Naive thymus-derived CD4-positive, alpha-beta T cell (primary cell): ENCODE results near the gene BRI3BP. TPM values are rescaled to one million over a fixed set of nuclear protein-coding genes. Genes with fewer than 3 reads are reported as not detected.

Source experiments
- ATAC-seq: fragments of 150-1000 bp; cut with Tn5 transposase; 2 replicates; pipeline ENCODE4 v1.10.0; 2021; ENCODE audit warnings: mild to moderate bottlenecking, moderate library complexity
- CTCF ChIA-PET: fragments of 350-600 bp; sonication (Branson Sonifier 250); formaldehyde crosslinking; loops from one replicate; lab custom pipeline; 2021; ENCODE audit warnings: antibody characterized with exemption; lab: Charles Lee
- POLR2A ChIA-PET: fragments of 350-600 bp; sonication (Branson Sonifier 250); formaldehyde crosslinking; loops from one replicate; lab custom pipeline; 2021; ENCODE audit warnings: antibody characterized with exemption, inconsistent platforms; lab: Charles Lee
- DNase-seq, 9 donors: peaks; one replicate each; pipeline versions ENCODE4 v3.0.0 to v3.0.0-alpha.2; 2020 to 2022; ENCODE audit warnings: mixed read lengths in 1 of 9
- H3K27ac ChIP-seq: one replicate; pipeline ENCODE4 v1.7.0; 2013; ENCODE audit warnings: mild to moderate bottlenecking, low read depth, low read length, moderate library complexity
- H3K27me3 ChIP-seq, 2 donors: one replicate each; pipeline ENCODE4 v1.7.0; 2013; ENCODE audit warnings: low read length in 2 of 2, mild to moderate bottlenecking in 2 of 2, moderate library complexity in 2 of 2; ENCODE audit not compliant: control insufficient read depth in 2 of 2, insufficient read depth in 2 of 2
- H3K36me3 ChIP-seq, 3 experiments: 1 replicate in 2 of 3; 2 replicates in 1 of 3; pipeline ENCODE4 v1.7.0; 2013; ENCODE audit warnings: low read length in 3 of 3, mild to moderate bottlenecking in 3 of 3, moderate library complexity in 1 of 3; ENCODE audit not compliant: insufficient read depth in 3 of 3, control insufficient read depth in 2 of 3
- H3K4me1 ChIP-seq, 2 donors: one replicate each; pipeline ENCODE4 v1.7.0; 2013; ENCODE audit warnings: low read length in 2 of 2, mild to moderate bottlenecking in 2 of 2, moderate library complexity in 1 of 2; ENCODE audit not compliant: control insufficient read depth in 2 of 2, insufficient read depth in 2 of 2
- H3K4me3 ChIP-seq: 2 replicates; pipeline ENCODE4 v1.7.0; 2013; ENCODE audit warnings: mild to moderate bottlenecking, low read length
- H3K9me3 ChIP-seq, 3 experiments: 1 replicate in 2 of 3; 2 replicates in 1 of 3; pipeline ENCODE4 v1.7.0; 2013; ENCODE audit warnings: low read length in 3 of 3; ENCODE audit not compliant: control insufficient read depth in 2 of 3
- H3K27ac Mint-ChIP-seq, 9 donors: one replicate each; pipeline ENCODE4 v1.8.0; 2020 to 2022; ENCODE audit warnings: mixed read lengths in 9 of 9, mild to moderate bottlenecking in 8 of 9, moderate library complexity in 5 of 9, inconsistent platforms in 2 of 9
- H3K27me3 Mint-ChIP-seq, 5 donors: one replicate each; pipeline ENCODE4 v1.8.0; 2021 to 2022; ENCODE audit warnings: mixed read lengths in 5 of 5, mild to moderate bottlenecking in 1 of 5
- H3K36me3 Mint-ChIP-seq, 5 donors: one replicate each; pipeline ENCODE4 v1.8.0; 2020 to 2022; ENCODE audit warnings: mixed read lengths in 5 of 5, mild to moderate bottlenecking in 3 of 5, inconsistent platforms in 1 of 5
- H3K4me1 Mint-ChIP-seq, 7 donors: one replicate each; pipeline ENCODE4 v1.8.0; 2020 to 2022; ENCODE audit warnings: mixed read lengths in 7 of 7, mild to moderate bottlenecking in 3 of 7, inconsistent platforms in 1 of 7
- H3K4me3 Mint-ChIP-seq, 10 donors: one replicate each; pipeline ENCODE4 v1.8.0; 2020 to 2022; ENCODE audit warnings: mild to moderate bottlenecking in 10 of 10, mixed read lengths in 10 of 10, moderate library complexity in 6 of 10, inconsistent platforms in 2 of 10
- H3K9me3 Mint-ChIP-seq, 11 donors: one replicate each; pipeline ENCODE4 v1.8.0; 2020 to 2022; ENCODE audit warnings: mixed read lengths in 11 of 11, mild to moderate bottlenecking in 4 of 11, inconsistent platforms in 1 of 11, moderate library complexity in 1 of 11
- intact Hi-C, 2 donors: fragments of 100-400 bp; cut with micrococcal nuclease; formaldehyde crosslinking; loops; one replicate each; pipeline ENCODE4 v1.15.1; 2023
- polyA plus RNA-seq, 2 donors: library from polyadenylated mRNA; unstranded; fragments of 300-500 nt; fragmentation: Illumina TruSeq; gene quantifications; one replicate each; pipeline ENCODE4 v1.2.3, GENCODE V29; 2021
- total RNA-seq, 6 experiments: library from RNA in 5 of 6; stranded (reverse) in 5 of 6; gene quantifications; 1 replicate in 5 of 6; 2 replicates in 1 of 6; pipeline ENCODE4 v1.2.3 and lab custom pipeline; 2021 to 2026

Gene BRI3BP
- total and polyA plus RNA-seq, 7 experiments from 2014 or later: 2.7 to 19.8 (median 5.8) TPM

DNA sequence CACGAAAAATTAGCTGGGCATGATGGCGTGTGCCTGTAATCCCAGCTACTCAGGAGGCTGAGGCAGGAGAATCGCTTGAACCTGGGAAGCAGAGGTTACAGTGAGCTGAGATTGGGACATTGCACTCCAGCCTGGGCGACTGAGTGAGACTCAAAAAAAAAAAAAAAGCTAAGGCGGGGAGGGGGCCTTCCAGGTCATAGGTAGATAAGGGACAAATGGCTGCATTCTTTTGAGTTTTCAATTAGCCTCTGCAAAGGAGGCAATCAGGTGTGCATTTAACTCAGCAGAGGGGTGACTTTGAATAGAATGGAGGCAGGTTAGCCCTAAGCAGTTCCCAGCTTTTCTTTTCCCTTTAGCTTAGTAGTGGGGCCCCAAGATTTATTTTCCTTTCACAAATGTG lies 71.0 kb downstream of the BRI3BP start:
- DNase-seq (no peak), ATAC-seq (no peak)
- POLR2A ChIA-PET: interaction anchor here (1.5 to 2.7 kb wide), 4 partner anchors 9 to 150 kb away, joined by 3 to 17 read pairs (median 6); partner anchors contain the start of genes BRI3BP and UBC
- Histone ChIP-seq H3K4me3 (peak overlapping the region; percentile 69), H3K27me3 (no peaks in the 10 kb centered on the region), H3K9me3 (no peaks in the 10 kb centered on the region), H3K4me1 (no peaks in the 10 kb centered on the region), H3K36me3 (peaks cover 0 to 4% (median 0%) of the 10 kb centered on the region in 3 experiments), H3K27ac (peak overlapping the region; percentile 51)
- peaks cover 0 to 23% (median 5%) of the 10 kb centered on the region in 5 donors for H3K27me3 Mint-ChIP-seq
- peaks cover 0 to 4% (median 0%) of the 10 kb centered on the region in 5 donors for H3K36me3 Mint-ChIP-seq
- peak overlapping the region in 7 of 9 donors; percentile 1 to 64 (median 49) for H3K27ac Mint-ChIP-seq
- peaks cover 0 to 5% (median 0%) of the 10 kb centered on the region in 11 donors for H3K9me3 Mint-ChIP-seq
- intact Hi-C loops: no loop called here
- CTCF ChIA-PET: no interaction called here
- H3K4me1 Mint-ChIP-seq: peaks cover 9 to 25% (median 20%) of the 10 kb centered on the region in 7 donors
- H3K4me3 Mint-ChIP-seq: peak overlapping the region; percentile 72 to 92 (median 84)

DNA sequence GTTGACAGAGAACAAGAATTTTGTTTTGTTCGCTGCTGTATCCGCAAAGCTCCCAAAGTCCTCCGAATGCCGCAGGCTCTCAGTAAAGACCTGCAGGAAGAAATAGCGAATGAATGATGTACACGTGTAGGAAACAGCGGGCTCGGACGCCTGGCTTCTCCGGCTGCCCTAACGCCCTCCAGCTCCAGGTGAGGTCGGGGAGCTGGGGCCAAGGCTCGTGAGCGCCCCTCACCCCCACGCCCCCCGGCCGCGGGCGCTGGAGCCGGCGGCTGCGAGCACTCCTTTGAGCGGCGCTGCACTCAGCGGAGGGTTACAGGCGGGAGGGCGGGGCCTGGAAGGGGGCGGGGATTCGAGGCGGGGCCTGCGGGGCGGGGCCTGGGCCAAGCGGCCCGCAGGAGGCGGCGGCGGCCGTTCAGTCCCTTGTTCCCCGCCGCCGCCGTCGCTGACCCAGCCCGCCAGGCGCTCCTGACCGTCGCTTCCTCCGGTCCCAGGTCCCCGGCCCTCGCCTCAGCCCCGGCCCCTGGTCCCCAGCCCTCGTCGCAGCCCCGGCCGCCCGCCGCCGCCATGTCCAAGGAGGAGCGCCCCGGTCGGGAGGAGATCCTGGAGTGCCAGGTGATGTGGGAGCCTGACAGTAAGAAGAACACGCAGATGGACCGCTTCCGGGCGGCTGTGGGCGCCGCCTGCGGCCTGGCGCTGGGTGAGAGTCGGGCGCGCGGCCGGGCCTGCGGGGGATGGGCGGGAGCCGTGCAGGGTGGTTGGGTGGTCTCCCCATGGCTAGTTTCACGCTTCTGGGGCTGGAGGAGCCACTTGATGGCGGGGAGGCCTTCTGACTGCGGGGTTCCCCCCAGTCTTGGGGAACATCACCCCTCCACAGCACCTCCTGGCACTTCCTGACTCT lies 71.8 kb downstream of the BRI3BP start, which contains the start of gene AACS:
AACS (plus strand) TSS at position 415 of the 898 bp plus-strand sequence; CDS start at position 565, 150 bp downstream.
- peak within 1 kb of the TSS; percentile 83 for H3K27ac ChIP-seq
- peak within 1 kb of the TSS; percentile 69 for H3K4me3 ChIP-seq
- peaks cover 0 to 4% (median 0%) of the 10 kb centered on the region in 5 donors for H3K36me3 Mint-ChIP-seq
- H3K27ac Mint-ChIP-seq: peak within 1 kb of the TSS; percentile 42 to 88 (median 64)
- no peaks in the 10 kb centered on the region for H3K4me1 ChIP-seq
- ChIA-PET POLR2A (interaction anchor here (1.5 to 2.7 kb wide), 3 partner anchors 15 to 151 kb away, joined by 6 to 17 read pairs (median 7); partner anchors contain the start of genes BRI3BP and UBC), CTCF (no interaction called here)
- H3K4me1 Mint-ChIP-seq: peaks cover 9 to 25% (median 20%) of the 10 kb centered on the region in 7 donors
- H3K27me3 Mint-ChIP-seq: peaks cover 0 to 20% (median 3%) of the 10 kb centered on the region in 5 donors
- no peaks in the 10 kb centered on the region for H3K27me3 ChIP-seq
- peaks cover 0 to 4% (median 0%) of the 10 kb centered on the region in 3 experiments for H3K36me3 ChIP-seq
- H3K9me3 ChIP-seq: no peaks in the 10 kb centered on the region
- peak within 1 kb of the TSS; percentile 72 to 92 (median 86) for H3K4me3 Mint-ChIP-seq
- DNase-seq (peak; percentile 50 to 81 (median 69)), ATAC-seq (peak; percentile 99)
- intact Hi-C loops: loop anchor here (1.0 to 5.0 kb wide), 6 partner anchors 16 to 201 kb away; partner anchors contain the start of genes BRI3BP (in 2 of the 2) and DHX37 (in 2 of the 2)
- H3K9me3 Mint-ChIP-seq: peaks cover 0 to 5% (median 0%) of the 10 kb centered on the region in 11 donors

DNA sequence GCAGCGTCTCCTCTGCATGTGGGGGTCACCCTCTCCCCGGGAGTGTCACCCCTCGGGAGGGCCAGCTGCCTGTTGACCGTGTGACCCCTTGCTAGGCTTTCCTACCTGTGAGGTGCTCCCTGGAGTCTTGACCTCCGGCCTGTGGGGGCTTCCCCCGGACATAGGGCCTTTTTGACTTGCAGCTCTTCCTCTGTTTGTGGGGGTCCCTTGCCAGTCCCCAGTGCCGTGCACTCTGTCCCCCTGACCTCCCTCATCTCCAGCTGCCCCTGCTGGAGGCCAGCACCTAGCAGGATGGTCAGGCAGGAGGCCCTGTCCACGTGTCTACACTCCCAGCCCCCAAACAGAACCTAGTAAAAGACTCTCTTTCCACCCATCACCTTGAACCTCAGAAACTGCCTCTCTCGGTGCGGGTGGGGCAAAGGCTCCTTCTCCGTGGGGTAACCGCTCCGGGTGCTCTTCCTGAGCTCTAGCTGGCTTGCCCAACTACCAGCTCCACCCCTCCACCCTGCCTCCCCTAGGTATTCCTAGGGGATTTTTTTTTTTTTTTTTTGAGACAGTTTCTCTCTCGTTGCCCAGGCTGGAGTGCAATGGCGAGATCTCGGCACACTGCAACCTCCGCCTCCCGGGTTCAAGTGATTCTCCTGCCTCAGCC lies 72.6 kb downstream of the BRI3BP start:
- H3K27ac ChIP-seq: peak overlapping the region; percentile 83
- intact Hi-C loops: loop anchor here (1.0 to 5.0 kb wide), 6 partner anchors 17 to 202 kb away; partner anchors contain the start of genes BRI3BP (in 2 of the 2) and DHX37 (in 2 of the 2)
- H3K4me3 ChIP-seq: peak overlapping the region; percentile 69
- peaks cover 0 to 4% (median 0%) of the 10 kb centered on the region in 3 experiments for H3K36me3 ChIP-seq
- H3K27me3 ChIP-seq: no peaks in the 10 kb centered on the region
- ChIA-PET POLR2A (interaction anchor here (2.7 kb wide), 1 partner anchor 16 kb away, joined by 17 read pairs; no protein-coding TSS in a partner anchor), CTCF (no interaction called here)
- Mint-ChIP-seq H3K36me3 (peaks cover 0 to 4% (median 0%) of the 10 kb centered on the region in 5 donors), H3K27me3 (peaks cover 0 to 18% (median 3%) of the 10 kb centered on the region in 5 donors), H3K9me3 (peaks cover 0 to 5% (median 0%) of the 10 kb centered on the region in 11 donors), H3K27ac (peak overlapping the region; percentile 28 to 88 (median 62)), H3K4me3 (peak overlapping the region; percentile 72 to 92 (median 86)), H3K4me1 (peaks cover 9 to 25% (median 20%) of the 10 kb centered on the region in 7 donors)
- ATAC-seq (no peak), DNase-seq (no peak)
- H3K4me1 ChIP-seq: no peaks in the 10 kb centered on the region
- H3K9me3 ChIP-seq: no peaks in the 10 kb centered on the region

DNA sequence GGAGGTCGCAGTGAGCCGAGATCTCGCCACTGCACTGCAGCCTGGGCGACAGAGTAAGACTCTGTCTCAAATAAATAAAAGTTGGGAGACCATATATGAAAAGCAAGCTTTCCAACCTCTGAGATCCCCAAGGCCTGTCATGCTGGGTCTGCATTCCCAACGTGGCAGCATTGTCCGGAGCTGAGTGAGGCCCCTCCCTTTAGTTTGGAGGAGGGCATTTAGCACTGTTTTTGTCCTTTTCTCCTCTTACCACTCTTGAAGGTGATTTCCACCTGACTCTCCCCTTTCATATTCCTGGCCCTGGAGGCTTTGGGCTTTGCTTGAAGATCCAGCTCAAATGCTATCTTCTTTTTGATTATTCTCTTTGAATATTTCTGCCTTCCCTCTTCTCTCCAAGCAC lies 74.9 kb downstream of the BRI3BP start:
- ATAC-seq: no peak

DNA sequence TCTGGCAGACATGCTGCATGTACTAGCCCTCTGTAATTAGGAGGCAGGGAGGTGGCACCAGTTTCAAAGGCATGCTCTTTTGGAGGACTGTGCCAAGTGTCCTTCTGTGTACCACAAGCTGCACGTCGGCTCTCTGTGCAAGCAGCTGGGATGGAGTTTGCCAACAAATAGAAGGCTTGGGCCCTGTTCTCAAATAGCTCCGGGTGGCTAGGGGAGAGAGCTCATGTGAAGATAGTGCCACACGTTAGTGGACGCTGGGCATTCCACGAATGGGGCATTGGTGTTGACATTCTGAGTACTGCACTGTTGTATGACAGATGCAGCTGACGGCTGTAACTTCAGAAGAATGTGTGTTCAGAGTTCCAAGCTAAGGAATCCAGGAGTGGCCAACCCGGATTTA lies 76.2 kb downstream of the BRI3BP start:
- Mint-ChIP-seq H3K27ac (no peak overlapping the region), H3K27me3 (no peaks in the 10 kb centered on the region), H3K4me1 (peaks cover 9 to 22% (median 17%) of the 10 kb centered on the region in 7 donors), H3K36me3 (peaks cover 0 to 10% (median 9%) of the 10 kb centered on the region in 5 donors), H3K4me3 (no peak overlapping the region), H3K9me3 (no peaks in the 10 kb centered on the region)
- Histone ChIP-seq H3K4me3 (no peak overlapping the region), H3K4me1 (no peaks in the 10 kb centered on the region), H3K9me3 (no peaks in the 10 kb centered on the region), H3K27me3 (no peaks in the 10 kb centered on the region), H3K27ac (no peak overlapping the region), H3K36me3 (peaks cover 0 to 4% (median 0%) of the 10 kb centered on the region in 3 experiments)
- ATAC-seq: no peak
- ChIA-PET CTCF (interaction anchor here (0.6 kb wide), 1 partner anchor 9 kb away, joined by 4 read pairs; no protein-coding TSS in a partner anchor), POLR2A (no interaction called here)
- intact Hi-C loops: loop anchor here in 1 of 2 donors (5.0 kb wide), 1 partner anchor 162 kb away; no protein-coding TSS in a partner anchor
- no peak for DNase-seq

More for the DNA sequence above, 74.9 kb downstream of the BRI3BP start:
- no peaks in the 10 kb centered on the region for H3K27me3 ChIP-seq
- Mint-ChIP-seq H3K9me3 (no peaks in the 10 kb centered on the region), H3K4me3 (peak overlapping the region in 2 of 10 donors; percentile 20 to 39), H3K4me1 (peaks cover 9 to 25% (median 20%) of the 10 kb centered on the region in 7 donors), H3K36me3 (peaks cover 0 to 4% (median 4%) of the 10 kb centered on the region in 5 donors), H3K27me3 (peaks cover 0 to 4% (median 0%) of the 10 kb centered on the region in 5 donors), H3K27ac (peak overlapping the region in 1 of 9 donors; percentile 15)
- peaks cover 0 to 4% (median 0%) of the 10 kb centered on the region in 3 experiments for H3K36me3 ChIP-seq
- no peaks in the 10 kb centered on the region for H3K4me1 ChIP-seq
- CTCF ChIA-PET: no interaction called here
- no peaks in the 10 kb centered on the region for H3K9me3 ChIP-seq
- POLR2A ChIA-PET: no interaction called here
- H3K4me3 ChIP-seq: no peak overlapping the region
- H3K27ac ChIP-seq: no peak overlapping the region
- DNase-seq: no peak
- intact Hi-C loops: loop anchor here in 1 of 2 donors (5.0 kb wide), 1 partner anchor 161 kb away; no protein-coding TSS in a partner anchor
